ENCODE measurements around the gene DNM3. TPM values are rescaled to one million over a fixed set of nuclear protein-coding genes. Genes with fewer than 3 reads are reported as not detected.

The DNM3 gene
- total RNA-seq, 1 experiment from 2014 or later = 2.7 TPM

DNA sequence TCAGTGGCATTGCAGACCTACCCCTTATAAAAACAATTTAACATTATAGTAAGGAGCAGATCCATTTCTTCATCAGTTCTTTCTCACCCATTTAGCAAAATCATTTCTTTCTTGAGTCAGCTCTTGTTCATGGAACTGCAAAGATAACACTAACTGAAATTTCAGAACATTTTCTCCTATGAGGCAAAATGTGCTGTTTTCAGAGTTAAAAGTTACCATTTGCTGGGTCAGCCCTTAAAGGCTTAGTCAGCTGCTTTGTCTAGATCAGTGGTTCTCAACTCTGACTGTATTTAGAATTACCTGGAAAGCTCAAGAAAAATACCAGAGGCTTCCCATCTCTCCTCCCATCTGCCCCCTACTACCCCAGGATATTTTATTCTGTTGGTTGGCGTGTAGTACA lies 47.7 kb upstream of the DNM3 start:
- Histone ChIP-seq H2BK120ac (ENCODE audit: low read depth, low read length, poor library complexity, severe bottlenecking) (no peak overlapping the region), H4K20me1 (ENCODE audit: control insufficient read depth, insufficient read depth, insufficient read length) (no peaks in the 10 kb centered on the region), H3K4me2 (ENCODE audit: insufficient read depth, insufficient read length, low read length) (no peak overlapping the region), H3K14ac (ENCODE audit: insufficient read depth, low read length) (no peak overlapping the region), H4K91ac (ENCODE audit: insufficient read length, low read depth, low read length) (no peak overlapping the region), H3K79me2 (ENCODE audit: insufficient read depth, low read length) (no peaks in the 10 kb centered on the region), H3K23me2 (ENCODE audit: insufficient read length, low read depth, low read length, poor library complexity, severe bottlenecking) (no peaks in the 10 kb centered on the region), H3K23ac (ENCODE audit: insufficient read length, low read depth, low read length) (no peak overlapping the region), H3K79me1 (ENCODE audit: insufficient read depth, low read depth, low read length, poor library complexity, severe bottlenecking) (no peaks in the 10 kb centered on the region), H4K8ac (replicated peaks; ENCODE audit: insufficient read length, low read depth, low read length) (no peak overlapping the region), H2BK20ac (ENCODE audit: low read depth, low read length, poor library complexity, severe bottlenecking) (no peak overlapping the region), H2BK5ac (ENCODE audit: insufficient read length, low read length) (no peak overlapping the region), H2AFZ (ENCODE audit: low read length) (no peak overlapping the region), H3K27me3 (ENCODE audit: insufficient read depth, low read length) (no peaks in the 10 kb centered on the region), H3K56ac (ENCODE audit: insufficient read length, low read depth, low read length) (no peak overlapping the region), H2AK5ac (ENCODE audit: insufficient read length, low read length) (no peak overlapping the region), H2BK15ac (ENCODE audit: low read depth, low read length) (no peak overlapping the region), H3K9me3 (ENCODE audit: control insufficient read depth, low read depth, low read length) (no peaks in the 10 kb centered on the region), H3K4me1 (ENCODE audit: insufficient read depth, low read length) (no peaks in the 10 kb centered on the region), H3K27ac (ENCODE audit: insufficient read length, low read depth, low read length) (no peak overlapping the region), H3K4ac (ENCODE audit: low read depth, low read length) (no peak overlapping the region), H4K5ac (ENCODE audit: insufficient read length, low read depth, low read length) (no peak overlapping the region), H3K18ac (ENCODE audit: insufficient read length, low read depth, low read length) (no peak overlapping the region), H2BK12ac (ENCODE audit: insufficient read length, low read depth, low read length) (no peak overlapping the region), H3K9ac (ENCODE audit: extremely low read depth, insufficient read length, low read length) (no peak overlapping the region), H3T11ph (ENCODE audit: low read length) (no peak overlapping the region)
- TF ChIP-seq, protein P1, sequence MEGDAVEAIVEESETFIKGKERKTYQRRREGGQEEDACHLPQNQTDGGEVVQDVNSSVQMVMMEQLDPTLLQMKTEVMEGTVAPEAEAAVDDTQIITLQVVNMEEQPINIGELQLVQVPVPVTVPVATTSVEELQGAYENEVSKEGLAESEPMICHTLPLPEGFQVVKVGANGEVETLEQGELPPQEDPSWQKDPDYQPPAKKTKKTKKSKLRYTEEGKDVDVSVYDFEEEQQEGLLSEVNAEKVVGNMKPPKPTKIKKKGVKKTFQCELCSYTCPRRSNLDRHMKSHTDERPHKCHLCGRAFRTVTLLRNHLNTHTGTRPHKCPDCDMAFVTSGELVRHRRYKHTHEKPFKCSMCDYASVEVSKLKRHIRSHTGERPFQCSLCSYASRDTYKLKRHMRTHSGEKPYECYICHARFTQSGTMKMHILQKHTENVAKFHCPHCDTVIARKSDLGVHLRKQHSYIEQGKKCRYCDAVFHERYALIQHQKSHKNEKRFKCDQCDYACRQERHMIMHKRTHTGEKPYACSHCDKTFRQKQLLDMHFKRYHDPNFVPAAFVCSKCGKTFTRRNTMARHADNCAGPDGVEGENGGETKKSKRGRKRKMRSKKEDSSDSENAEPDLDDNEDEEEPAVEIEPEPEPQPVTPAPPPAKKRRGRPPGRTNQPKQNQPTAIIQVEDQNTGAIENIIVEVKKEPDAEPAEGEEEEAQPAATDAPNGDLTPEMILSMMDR (conservative IDR thresholded peaks at IDR 0.05) = no peak
- no peaks in the 10 kb centered on the region for H3K27me3 Mint-ChIP-seq (ENCODE audit: low read depth)
- no CpG with 5 or more reads among the region's 1 CpG for WGBS (ENCODE audit: extremely low coverage, insufficient read length, low lambda C conversion rate)
- no peak for DNase-seq
- H3K4me1 Mint-ChIP-seq = no peaks in the 10 kb centered on the region
- H3K4me3 Mint-ChIP-seq = no peak overlapping the region
- H3K27ac Mint-ChIP-seq = no peak overlapping the region
- peaks cover 33 to 87% (median 74%) of the 10 kb centered on the region in 3 experiments; a peak in 6 of 7 replicates for H3K36me3 Mint-ChIP-seq (ENCODE audit: insufficient read depth in 1 of 3, low read depth in 3 of 3)
- no peaks in the 10 kb centered on the region; a peak in 1 of 5 replicates for H3K9me3 Mint-ChIP-seq
